Small intestine (tissue), 7 donors: Measurements from ENCODE around the gene NCKAP5. TPM values are rescaled to one million over a fixed set of nuclear protein-coding genes. Genes with fewer than 3 reads are reported as not detected.

ENCODE experiments used
- DNase-seq, 2 donors: peaks; one replicate each; pipeline versions ENCODE4 v3.0.0 to v3.0.0-alpha.2; 2013
- FAIRE-seq: peaks from 2 replicates; lab custom pipeline; 2012; peaks lifted over from hg19 to GRCh38; lab: Jason Lieb, UNC
- H3K27ac ChIP-seq, 3 donors: one replicate each; pipeline ENCODE4 v1.5.1; 2013; ENCODE audit warnings: low read length in 2 of 3, mild to moderate bottlenecking in 2 of 3, control low read depth in 1 of 3, inconsistent platforms in 1 of 3, low read depth in 1 of 3, moderate library complexity in 1 of 3
- H3K27me3 ChIP-seq, 3 donors: one replicate each; pipeline ENCODE4 v1.6.1; 2013; ENCODE audit warnings: low read length in 3 of 3, inconsistent platforms in 1 of 3; ENCODE audit not compliant: control insufficient read depth in 3 of 3, insufficient read depth in 3 of 3
- H3K36me3 ChIP-seq, 3 donors: one replicate each; pipeline ENCODE4 v1.6.1; 2013; ENCODE audit warnings: low read length in 3 of 3, inconsistent platforms in 1 of 3, low read depth in 1 of 3, mild to moderate bottlenecking in 1 of 3, moderate library complexity in 1 of 3; ENCODE audit not compliant: control insufficient read depth in 3 of 3, insufficient read depth in 2 of 3
- H3K4me1 ChIP-seq, 3 donors: one replicate each; pipeline ENCODE4 v1.6.1; 2013; ENCODE audit warnings: low read length in 2 of 3, inconsistent platforms in 1 of 3, low read depth in 1 of 3, mild to moderate bottlenecking in 1 of 3, moderate library complexity in 1 of 3; ENCODE audit not compliant: control insufficient read depth in 3 of 3, insufficient read depth in 2 of 3
- H3K4me3 ChIP-seq, 3 donors: one replicate each; pipeline ENCODE4 v1.5.1; 2013; ENCODE audit warnings: low read length in 3 of 3, control low read depth in 1 of 3, inconsistent platforms in 1 of 3, low read depth in 1 of 3, mild to moderate bottlenecking in 1 of 3, moderate library complexity in 1 of 3
- H3K9me3 ChIP-seq, 2 donors: one replicate each; pipeline ENCODE4 v1.6.1; 2013; ENCODE audit warnings: low read depth in 1 of 2, low read length in 1 of 2; ENCODE audit not compliant: control insufficient read depth in 2 of 2, insufficient read depth in 1 of 2
- WGBS, 3 donors: extraction: QIAGEN DNeasy Blood & Tissue Kit; methylation state at CpG; one replicate each; pipeline ENCODE4 v1.1.7; 2013; 5-methylcytosine and 5-hydroxymethylcytosine counted together
- polyA plus RNA-seq, 4 donors: library from polyadenylated mRNA; stranded (reverse) in 3 of 4; unstranded in 1 of 4; fragments of 200-250 nt in 3 of 4; fragments of 120-200 nt in 1 of 4; gene quantifications; one replicate each; pipeline versions ENCODE4 v1.2.1 to v1.2.3, GENCODE V29; 2013
- donor health status: healthy with polysubstance abuse.
- donor health status: control.
- donor health status: control.
- donor health status: Bipolar disorder and iron deficiency.
- donor health status: healthy.

Gene NCKAP5
- polyA plus RNA-seq, 4 donors, result 0.52 to 7.8 (median 6.5) TPM

GRCh38 chr2:132669908-132670495 lies 898.3 kb downstream of the NCKAP5 start, which contains the start of gene LYPD1:
LYPD1 (minus strand) TSS chr2:132670205; CDS start chr2:132669932, 273 bp downstream.
- peak within 1 kb of the TSS in 2 of 3 donors; percentile 32 to 44 for H3K4me3 ChIP-seq
- H3K27me3 ChIP-seq, result peaks cover 8 to 46% (median 15%) of the 10 kb centered on the region in 3 donors
- peak in 1 of 2 donors; percentile 46 for DNase-seq
- 1 to 4% (median 1%) methylated on average over 53 to 59 of the region's 59 CpGs for WGBS, 3 donors
- H3K36me3 ChIP-seq, result no peaks in the 10 kb centered on the region
- no peak for FAIRE-seq
- peaks cover 0 to 9% (median 3%) of the 10 kb centered on the region in 3 donors for H3K4me1 ChIP-seq
- H3K9me3 ChIP-seq, result no peaks in the 10 kb centered on the region
- no peak within 1 kb of the TSS for H3K27ac ChIP-seq

DNA sequence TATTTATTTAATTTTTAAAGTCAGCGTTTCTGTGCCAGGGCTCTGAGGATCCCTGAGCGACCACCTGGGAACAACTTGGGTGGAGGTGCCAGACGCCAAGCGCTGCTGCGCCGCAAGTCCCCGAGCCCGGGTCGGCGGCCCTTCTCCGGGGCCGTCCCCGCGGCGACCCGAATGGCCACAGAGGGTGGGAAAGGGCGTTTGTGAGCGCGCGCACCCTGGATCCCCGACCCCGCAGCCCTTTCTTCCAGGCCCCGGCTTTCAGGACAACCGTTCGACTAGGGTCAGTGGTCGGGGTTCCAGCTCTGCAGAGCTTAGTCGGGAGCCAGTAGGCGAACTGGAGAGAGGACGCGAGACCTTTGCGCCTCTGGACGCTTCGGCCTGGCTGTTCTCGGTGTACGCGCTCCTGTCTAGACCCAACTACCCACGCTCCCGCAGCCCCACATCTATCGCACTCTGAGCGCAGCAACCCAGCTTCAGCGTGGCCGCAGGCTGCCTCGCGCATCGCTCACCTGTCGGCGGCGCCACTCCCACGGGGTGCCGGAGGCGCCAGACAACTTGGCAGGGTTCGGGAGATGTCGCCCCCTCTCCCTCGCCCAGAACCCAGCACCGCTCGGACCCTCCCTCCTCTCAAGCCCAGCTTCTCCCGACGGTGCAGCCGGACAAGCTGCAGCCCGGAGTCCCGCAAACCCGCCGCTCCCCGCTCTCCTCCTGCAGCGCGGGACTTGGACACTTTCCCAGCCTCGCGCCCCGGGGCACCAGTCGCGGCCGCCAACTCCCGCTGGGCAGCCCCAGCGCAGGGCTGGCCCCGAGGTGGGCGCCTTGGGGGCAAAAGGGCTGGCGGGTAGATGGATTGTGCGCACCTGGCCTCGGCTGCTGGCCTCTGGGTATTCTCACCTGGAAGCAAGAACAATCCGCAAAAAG lies 899.0 kb downstream of the NCKAP5 start:
- FAIRE-seq (no peak), DNase-seq (peak in 1 of 2 donors; percentile 46)
- peaks cover 8 to 46% (median 15%) of the 10 kb centered on the region in 3 donors for H3K27me3 ChIP-seq
- H3K4me1 ChIP-seq, result peaks cover 0 to 9% (median 3%) of the 10 kb centered on the region in 3 donors
- H3K27ac ChIP-seq, result no peak overlapping the region
- no peaks in the 10 kb centered on the region for H3K9me3 ChIP-seq
- H3K4me3 ChIP-seq, result peak overlapping the region in 2 of 3 donors; percentile 32 to 44
- 2 to 5% (median 2%) methylated on average over 75 to 80 of the region's 80 CpGs for WGBS, 3 donors
- H3K36me3 ChIP-seq, result no peaks in the 10 kb centered on the region

- Histone ChIP-seq H3K4me1 (peaks cover 0 to 9% (median 3%) of the 10 kb centered on the region in 3 donors), H3K36me3 (no peaks in the 10 kb centered on the region), H3K27me3 (peaks cover 8 to 46% (median 15%) of the 10 kb centered on the region in 3 donors), H3K9me3 (no peaks in the 10 kb centered on the region), H3K4me3 (peak overlapping the region in 1 of 3 donors; percentile 4), H3K27ac (no peak overlapping the region)
- DNase-seq (peak in 1 of 2 donors; percentile 15), FAIRE-seq (no peak)
- 5 to 7% (median 6%) methylated on average over 24 to 25 of the region's 25 CpGs for WGBS, 3 donors
These were observed 900.0 kb downstream of the NCKAP5 start for GRCh38 chr2:132668189-132668823.

- Histone ChIP-seq H3K27me3 (peaks cover 8 to 46% (median 15%) of the 10 kb centered on the region in 3 donors), H3K4me1 (peaks cover 0 to 9% (median 3%) of the 10 kb centered on the region in 3 donors), H3K36me3 (no peaks in the 10 kb centered on the region), H3K27ac (no peak overlapping the region), H3K9me3 (no peaks in the 10 kb centered on the region), H3K4me3 (no peak overlapping the region)
- no peak for FAIRE-seq
- DNase-seq, result no peak
- 47 to 75% (median 63%) methylated on average over 1 of the region's 1 CpG for WGBS, 3 donors
These were observed 900.6 kb downstream of the NCKAP5 start for GRCh38 chr2:132667706-132668105.

- Histone ChIP-seq H3K36me3 (no peaks in the 10 kb centered on the region), H3K27ac (no peak overlapping the region), H3K9me3 (no peaks in the 10 kb centered on the region), H3K27me3 (peaks cover 5 to 38% (median 18%) of the 10 kb centered on the region in 3 donors), H3K4me3 (no peak overlapping the region), H3K4me1 (peaks cover 0 to 3% (median 3%) of the 10 kb centered on the region in 3 donors)
- WGBS, 3 donors, result 52 to 75% (median 58%) methylated on average over 4 of the region's 4 CpGs
- no peak for DNase-seq
- no peak for FAIRE-seq
These were observed 902.7 kb downstream of the NCKAP5 start for GRCh38 chr2:132665401-132666140.

DNA sequence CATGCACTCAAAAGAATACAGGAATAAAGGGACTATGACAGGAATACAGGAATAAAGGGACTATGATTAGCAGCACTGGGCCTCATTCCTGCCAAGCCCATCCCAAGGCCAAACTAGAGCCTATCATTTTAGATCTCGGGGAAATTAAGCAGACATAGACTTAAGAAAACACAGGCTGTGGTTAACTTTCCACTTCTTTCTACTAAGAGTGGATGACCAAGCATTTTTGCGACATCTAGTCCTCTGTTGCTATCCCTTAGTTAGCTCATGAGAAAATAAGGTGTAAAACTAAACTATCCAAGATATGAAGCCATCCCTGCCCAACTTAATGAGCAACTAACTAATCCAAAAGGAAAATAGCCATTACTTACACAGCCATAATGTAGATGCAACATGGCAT lies 904.2 kb downstream of the NCKAP5 start:
- Histone ChIP-seq H3K9me3 (no peaks in the 10 kb centered on the region), H3K36me3 (no peaks in the 10 kb centered on the region), H3K4me1 (no peaks in the 10 kb centered on the region), H3K27ac (no peak overlapping the region), H3K4me3 (no peak overlapping the region), H3K27me3 (peaks cover 0 to 26% (median 15%) of the 10 kb centered on the region in 3 donors)
- WGBS, 3 donors, result 69 to 80% (median 78%) methylated on average over 2 of the region's 2 CpGs
- DNase-seq, result no peak
- FAIRE-seq, result no peak

- Histone ChIP-seq H3K4me1 (no peaks in the 10 kb centered on the region), H3K36me3 (no peaks in the 10 kb centered on the region), H3K27ac (no peak overlapping the region), H3K27me3 (peaks cover 0 to 16% (median 5%) of the 10 kb centered on the region in 3 donors), H3K4me3 (no peak overlapping the region), H3K9me3 (no peaks in the 10 kb centered on the region)
- FAIRE-seq, result no peak
- 37 to 41% (median 40%) methylated on average over 3 of the region's 3 CpGs for WGBS, 3 donors
- DNase-seq, result no peak
These were observed 905.5 kb downstream of the NCKAP5 start for GRCh38 chr2:132662732-132663131.
